Posterior cingulate gyrus (tissue), 11 donors: ENCODE results near the gene C1GALT1C1.

Experiments
- DNase-seq, 10 donors: peaks; one replicate each; pipeline versions ENCODE4 v3.0.0 to v3.0.0-alpha.2; 2020 to 2021; ENCODE audit warnings: mixed read lengths in 3 of 10
- intact Hi-C: fragments of 100-400 bp; cut with DNase I; formaldehyde crosslinking; loops from one replicate; pipeline ENCODE4 v1.15.1; 2023

The C1GALT1C1 gene

DNA sequence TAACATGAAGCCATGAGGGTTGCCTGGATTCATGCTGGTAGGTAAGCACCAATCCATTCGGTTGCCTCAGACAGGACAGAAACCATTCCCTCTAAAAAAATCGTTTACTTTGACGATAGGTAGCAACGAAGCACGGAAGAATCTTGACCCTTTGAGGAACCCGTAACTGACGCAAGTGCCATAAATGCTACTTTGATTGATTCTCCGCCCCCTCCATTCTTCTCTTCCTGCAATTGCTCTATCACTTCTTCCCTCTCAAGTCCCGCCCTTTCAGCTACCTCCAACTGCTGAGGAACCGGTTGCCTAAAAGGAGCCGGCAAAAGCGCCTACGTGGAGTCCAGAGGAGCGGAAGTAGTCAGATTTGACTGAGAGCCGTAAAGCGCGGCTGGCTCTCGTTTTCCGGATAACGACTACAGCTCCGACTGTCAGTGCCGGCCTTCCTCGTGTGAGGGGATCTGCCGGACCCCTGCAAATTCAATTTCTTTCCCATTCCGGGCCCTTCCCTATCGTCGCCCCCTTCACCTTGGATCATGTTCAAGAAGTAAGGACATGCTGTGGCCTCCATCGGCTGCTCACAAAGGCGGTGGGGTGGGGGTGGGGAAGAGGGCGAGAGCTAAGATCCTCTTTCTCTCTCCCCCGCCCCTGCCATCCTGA is 26.0 kb downstream of the C1GALT1C1 start, which contains the start of gene MCTS1:
Gene MCTS1, plus strand, starts transcription at position 395 of the 654 bp plus-strand sequence. Its CDS starts 136 bp downstream, at position 531.
- intact Hi-C loops: loop anchor here (5.0 kb wide), 1 partner anchor 42 kb away; the partner anchor contains the start of gene CUL4B
- peak; percentile 59 to 95 (median 77) for DNase-seq

DNA sequence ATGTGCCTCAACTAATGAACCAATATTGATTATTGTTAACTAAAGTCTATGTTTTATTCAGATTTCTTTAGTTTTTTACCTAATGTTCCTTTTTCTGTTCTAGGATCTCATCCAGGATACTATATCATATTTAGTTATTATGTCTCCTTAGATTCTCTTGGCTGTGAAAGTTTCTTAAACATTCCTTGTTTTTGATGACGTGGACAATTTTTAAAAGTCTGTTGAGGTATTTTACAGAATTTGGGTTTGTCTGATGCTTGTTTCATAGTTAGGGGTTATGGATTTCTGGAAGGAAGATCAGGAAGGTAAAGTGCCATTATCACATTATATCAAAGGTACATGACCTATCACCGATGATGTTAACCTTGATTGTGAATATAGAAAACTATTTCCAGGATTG is 44.2 kb downstream of the C1GALT1C1 start:
- DNase-seq: no peak
- intact Hi-C loops: no loop called here
